ENCODE results near the gene SARDH.

The SARDH gene

GRCh38 chr9:133708246-133709014 lies 29.7 kb downstream of the SARDH start:
- DNase-seq (ENCODE audit: low read depth): no peak
- no peak overlapping the region for H3K4me3 ChIP-seq (ENCODE audit: low read depth, low read length)

GRCh38 chr9:133707763-133708245 lies 30.3 kb downstream of the SARDH start:
- H3K4me3 ChIP-seq (ENCODE audit: low read depth, low read length): no peak overlapping the region
- DNase-seq (ENCODE audit: low read depth): no peak

DNA sequence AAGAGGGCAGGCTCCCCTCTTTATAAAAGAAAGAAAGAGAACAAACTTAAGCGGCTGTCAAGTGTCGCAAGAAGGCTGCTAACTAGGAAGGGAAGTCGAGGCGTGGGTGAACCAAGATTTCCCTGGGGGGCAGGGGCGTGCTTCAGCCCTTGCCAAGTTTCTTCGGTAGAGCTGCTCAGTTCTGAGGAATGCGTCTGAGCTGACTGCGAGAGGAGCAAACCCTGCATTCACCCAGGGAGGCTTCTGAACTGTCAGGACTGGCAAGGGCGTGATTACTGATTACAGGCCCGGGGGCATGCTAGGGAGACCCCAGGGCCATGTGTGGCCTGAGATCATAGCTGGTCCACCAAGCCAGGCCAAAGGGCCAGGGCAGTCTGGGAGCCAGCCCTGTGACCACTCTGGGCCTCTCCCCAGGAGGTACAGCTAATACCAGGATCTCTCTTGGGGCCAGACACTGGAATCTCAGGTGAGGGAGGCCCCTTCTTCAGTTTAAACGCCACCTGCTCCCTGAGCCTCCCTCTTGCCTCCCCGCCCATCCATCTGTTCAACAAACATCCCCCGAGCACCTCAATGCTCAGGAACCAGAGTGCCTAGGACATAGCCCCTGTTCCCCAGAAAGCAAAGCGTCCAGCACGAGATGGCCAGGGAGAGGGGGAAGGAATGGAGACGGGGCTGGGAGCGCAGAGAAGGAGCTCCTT lies 30.9 kb downstream of the SARDH start:
- no peak overlapping the region for H3K4me3 ChIP-seq (ENCODE audit: low read depth, low read length)
- DNase-seq (ENCODE audit: low read depth): peak; percentile 82

- no peak for DNase-seq (ENCODE audit: low read depth)
- H3K4me3 ChIP-seq (ENCODE audit: low read depth, low read length): no peak overlapping the region
Observed at GRCh38 chr9:133706307-133707050, 31.7 kb downstream of the SARDH start.

DNA sequence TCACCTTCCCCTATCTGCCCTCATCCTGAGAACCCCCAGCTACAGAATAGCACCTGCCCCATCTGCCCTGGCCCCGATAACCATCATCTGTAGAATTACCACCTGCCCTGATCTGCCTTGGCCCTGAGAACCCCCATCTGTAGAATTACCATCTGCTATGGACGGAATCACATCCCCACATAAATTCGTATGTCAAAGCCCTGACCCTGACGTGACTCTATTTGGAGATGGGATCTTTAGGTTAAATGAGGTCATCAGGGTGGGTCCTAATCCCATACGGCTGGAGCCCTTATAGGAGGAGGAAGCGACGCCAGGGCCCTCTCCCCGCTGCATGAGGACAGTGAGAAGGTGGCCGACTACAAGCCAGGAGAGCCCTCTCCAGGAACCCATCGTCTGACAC lies 32.6 kb downstream of the SARDH start:
- H3K4me3 ChIP-seq (ENCODE audit: low read depth, low read length): no peak overlapping the region
- no peak for DNase-seq (ENCODE audit: low read depth)

DNA sequence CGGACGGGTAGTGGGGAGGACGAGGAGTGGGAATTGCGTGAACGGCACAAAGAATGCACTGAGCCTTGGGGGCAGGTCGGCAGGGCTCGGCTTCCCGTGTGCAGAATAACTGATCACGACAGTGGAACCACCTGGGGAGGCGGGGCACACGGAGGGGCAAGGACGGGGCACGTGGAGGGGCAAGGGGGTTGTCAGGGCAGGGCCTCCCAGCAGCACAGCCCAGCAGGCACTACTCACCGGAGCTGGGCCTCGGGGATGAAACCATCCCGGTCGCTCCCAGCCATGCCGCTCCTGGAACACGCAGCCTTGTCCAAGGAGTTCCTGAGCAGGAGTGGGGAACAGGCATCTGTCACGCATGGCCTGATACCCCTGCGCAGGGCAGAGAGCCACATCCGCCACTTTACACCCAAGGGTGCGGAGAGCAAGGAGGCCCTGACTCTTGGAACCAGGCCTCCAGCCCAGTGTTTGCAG lies 33.4 kb downstream of the SARDH start:
- DNase-seq (ENCODE audit: low read depth): no peak

DNA sequence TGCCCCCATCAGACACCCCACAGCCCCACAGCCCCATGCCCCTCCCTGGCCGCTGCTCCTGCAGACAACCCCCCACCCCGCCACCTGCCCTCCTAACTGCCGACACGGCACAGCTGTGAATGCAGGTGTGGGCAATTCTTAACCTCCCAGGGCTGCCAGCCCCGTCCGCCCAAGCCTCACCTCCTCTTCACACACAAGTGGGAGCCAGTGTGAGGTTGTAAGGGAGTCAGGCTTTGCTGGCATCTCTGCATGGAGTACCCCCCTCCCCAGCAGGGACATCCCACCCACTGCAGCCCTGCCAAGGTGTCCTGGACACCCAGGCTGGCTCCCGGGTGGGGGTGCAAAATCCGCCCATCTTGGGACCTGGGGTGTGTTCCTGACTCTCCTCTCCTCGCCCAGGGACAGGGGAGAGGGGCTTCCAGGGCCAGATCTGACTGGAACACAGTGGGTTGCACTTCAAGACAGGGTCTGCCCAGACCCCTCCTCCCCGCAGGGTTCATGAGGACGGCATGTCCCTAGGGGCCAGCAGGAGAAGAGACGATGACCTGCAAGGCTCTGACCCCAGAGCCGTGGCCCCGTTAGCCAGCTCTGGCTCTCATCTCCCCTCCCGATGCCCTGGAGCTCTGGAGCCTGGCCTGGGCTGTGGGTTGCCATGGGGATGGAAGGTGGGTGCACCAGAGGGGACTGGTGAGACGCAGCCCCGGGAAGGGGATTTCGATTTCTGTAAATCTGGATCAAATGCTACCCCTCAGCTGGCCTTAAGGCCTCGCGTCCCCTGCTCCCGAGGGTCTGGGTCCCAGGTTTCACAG lies 34.4 kb downstream of the SARDH start:
- no peak overlapping the region for H3K4me3 ChIP-seq (ENCODE audit: low read depth, low read length)
- no peak for DNase-seq (ENCODE audit: low read depth)

More for the DNA sequence above, 33.4 kb downstream of the SARDH start:
- no peak overlapping the region for H3K4me3 ChIP-seq (ENCODE audit: low read depth, low read length)

DNA sequence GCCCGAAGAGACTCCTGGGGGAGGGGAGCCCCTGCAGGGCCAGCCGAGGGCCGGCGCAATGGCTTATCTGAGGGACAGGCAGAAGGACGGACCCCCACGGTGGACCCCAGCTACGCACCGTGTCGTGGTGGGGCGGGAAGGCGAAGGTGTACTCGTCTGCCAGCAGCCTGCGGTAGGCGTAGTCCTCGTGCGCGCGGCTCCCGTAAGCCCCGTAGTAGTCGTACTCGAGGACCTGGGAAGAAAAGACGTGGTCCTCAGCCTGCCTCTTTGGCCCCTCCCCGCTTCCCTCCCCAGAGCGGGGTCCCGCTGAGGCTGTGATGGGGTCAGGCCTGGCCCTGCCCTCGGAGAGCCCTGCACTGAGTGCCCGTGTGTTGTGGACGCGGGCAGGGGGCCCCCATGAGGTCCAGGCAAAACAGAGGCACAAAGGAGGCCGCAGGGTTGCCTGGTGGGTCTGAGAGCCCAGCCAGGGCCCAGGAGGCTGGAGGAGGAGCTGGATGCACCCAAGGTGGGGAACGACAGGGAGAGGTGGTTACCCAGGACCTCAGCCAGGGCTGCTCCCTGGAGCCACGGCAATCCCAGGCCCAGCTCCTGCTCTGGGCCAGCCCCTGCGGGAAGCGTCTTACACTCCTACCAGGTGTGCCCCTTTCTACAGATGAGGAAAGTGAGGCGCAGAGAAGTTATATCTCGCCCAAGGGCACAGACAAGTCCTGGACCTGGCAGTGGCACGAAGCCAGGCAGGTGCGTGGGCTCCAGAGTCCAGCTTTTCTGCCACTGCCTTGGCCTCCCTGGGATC lies 35.2 kb downstream of the SARDH start:
- DNase-seq (ENCODE audit: low read depth): no peak
- H3K4me3 ChIP-seq (ENCODE audit: low read depth, low read length): peak overlapping the region; percentile 13

DNA sequence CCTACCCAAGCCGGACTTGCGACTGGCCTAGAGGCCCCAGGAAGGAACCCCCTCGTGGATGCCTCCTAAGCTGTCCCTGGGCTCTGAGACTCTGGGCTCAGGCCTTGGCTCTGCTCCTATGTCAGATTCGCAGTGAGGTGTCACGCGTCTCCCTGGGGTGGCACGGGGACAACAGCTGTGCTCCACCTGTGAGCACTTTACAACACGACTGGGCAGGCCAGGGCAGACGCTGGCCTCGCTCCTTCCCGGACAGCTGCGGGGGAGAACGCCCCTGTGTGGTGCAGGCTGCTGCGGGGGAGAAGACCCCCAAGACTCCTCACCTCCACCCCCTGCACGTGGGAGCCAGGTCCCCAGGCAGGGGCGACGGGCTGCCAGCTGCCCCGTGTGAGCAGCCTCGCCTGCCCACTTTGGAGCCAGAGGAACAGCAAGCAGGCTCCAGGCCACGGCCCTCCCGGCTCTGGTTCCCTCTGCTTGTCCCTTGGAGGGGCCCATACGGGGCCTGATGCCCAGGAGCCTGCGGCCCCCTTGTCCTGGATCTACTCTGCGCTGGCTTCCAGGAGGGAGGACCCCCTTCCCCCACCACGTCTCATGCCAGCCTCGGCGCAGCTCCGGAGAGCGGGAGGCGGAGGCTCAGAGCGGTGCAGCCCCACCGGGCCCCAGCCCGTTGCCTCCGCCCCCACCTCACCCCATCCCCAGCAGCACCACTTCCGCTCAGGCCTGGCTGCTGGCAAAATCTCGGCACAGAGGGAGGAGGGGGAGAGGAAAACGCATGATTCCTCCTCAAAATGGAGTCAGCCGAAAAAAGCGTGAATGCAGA lies 36.0 kb downstream of the SARDH start:
- no peak for DNase-seq (ENCODE audit: low read depth)

DNA sequence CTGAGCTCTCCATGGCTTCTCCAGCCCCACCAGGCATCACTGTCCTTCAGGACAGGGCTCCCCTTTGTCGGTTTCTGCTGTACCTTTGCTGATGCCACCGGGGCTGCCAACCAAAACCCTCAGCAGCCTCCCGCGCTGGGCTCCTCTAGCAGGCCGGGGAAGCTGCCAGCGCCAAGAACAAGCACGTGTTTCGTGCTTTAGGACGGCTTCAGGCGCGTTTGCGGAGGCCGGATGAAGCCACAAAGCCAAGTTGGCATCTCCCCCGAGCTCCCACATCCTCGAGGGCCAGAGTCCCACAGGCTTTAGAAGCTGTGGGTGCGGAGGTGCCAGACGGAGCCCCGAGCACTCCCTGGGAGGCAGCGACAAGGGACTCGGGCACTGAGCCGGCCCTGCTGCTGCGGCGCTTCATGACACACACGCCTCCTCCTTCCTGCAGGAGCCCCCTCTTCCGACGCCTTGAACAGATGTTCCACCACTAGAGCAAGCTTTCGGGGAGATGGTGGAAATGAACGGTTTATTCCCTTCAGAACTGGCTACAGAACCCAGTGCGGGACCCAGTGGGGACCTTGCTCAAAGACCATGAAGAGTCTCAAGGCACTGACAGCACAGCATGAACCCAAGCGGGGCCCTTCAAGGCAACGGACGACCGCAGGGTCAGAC lies 36.7 kb downstream of the SARDH start:
- DNase-seq (ENCODE audit: low read depth): no peak
- H3K4me3 ChIP-seq (ENCODE audit: low read depth, low read length): no peak overlapping the region

More for the DNA sequence above, 36.0 kb downstream of the SARDH start:
- H3K4me3 ChIP-seq (ENCODE audit: low read depth, low read length): peak overlapping the region; percentile 13

- DNase-seq (ENCODE audit: low read depth): no peak
- H3K4me3 ChIP-seq (ENCODE audit: low read depth, low read length): no peak overlapping the region
Observed at GRCh38 chr9:133700819-133701320, 37.3 kb downstream of the SARDH start.

GRCh38 chr9:133699546-133699945 lies 38.6 kb downstream of the SARDH start:
- no peak overlapping the region for H3K4me3 ChIP-seq (ENCODE audit: low read depth, low read length)
- DNase-seq (ENCODE audit: low read depth): no peak

DNA sequence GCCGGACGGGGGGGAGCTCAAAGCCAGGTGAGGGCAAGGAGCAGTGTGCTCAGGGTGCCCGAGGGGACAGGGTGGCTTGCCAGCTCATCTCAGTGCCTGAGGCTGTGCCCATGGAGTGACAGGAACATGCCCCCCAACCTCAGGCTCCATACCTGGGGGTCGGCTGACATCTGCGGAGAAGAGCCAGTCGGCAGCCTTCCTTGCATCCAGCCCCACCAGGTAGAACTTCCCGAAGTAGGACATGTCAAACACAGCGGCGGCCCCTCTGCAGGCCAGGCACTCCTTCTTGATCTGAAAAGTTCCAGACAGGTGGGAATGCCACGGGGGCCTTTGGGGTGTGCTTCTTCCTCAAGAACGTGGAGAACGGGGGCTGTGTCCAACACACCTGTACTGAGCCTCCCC lies 42.1 kb downstream of the SARDH start:
- no peak for DNase-seq (ENCODE audit: low read depth)
- no peak overlapping the region for H3K4me3 ChIP-seq (ENCODE audit: low read depth, low read length)

DNA sequence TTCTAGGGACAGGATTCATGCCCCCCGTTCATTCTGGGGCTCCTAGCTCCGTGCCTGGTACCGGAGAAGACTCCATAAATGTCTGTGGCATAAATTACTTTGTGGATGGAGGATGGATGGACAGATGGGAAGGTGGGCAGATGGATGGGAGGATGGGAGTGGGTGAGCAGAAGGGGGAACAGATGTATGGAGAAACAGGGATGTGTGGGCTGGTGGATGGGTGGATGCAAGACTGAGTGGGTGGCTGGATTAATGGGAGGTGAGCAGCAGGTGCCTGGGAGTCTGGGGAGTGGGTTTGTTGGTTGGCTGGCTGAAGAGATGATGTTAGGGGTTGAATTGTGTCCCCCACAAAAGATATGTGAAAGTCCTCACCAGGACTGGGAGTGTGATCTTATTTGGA lies 43.5 kb downstream of the SARDH start:
- no peak overlapping the region for H3K4me3 ChIP-seq (ENCODE audit: low read depth, low read length)
- DNase-seq (ENCODE audit: low read depth): no peak

- DNase-seq (ENCODE audit: low read depth): no peak
- no peak overlapping the region for H3K4me3 ChIP-seq (ENCODE audit: low read depth, low read length)
Observed at GRCh38 chr9:133693703-133694529, 44.2 kb downstream of the SARDH start.

DNA sequence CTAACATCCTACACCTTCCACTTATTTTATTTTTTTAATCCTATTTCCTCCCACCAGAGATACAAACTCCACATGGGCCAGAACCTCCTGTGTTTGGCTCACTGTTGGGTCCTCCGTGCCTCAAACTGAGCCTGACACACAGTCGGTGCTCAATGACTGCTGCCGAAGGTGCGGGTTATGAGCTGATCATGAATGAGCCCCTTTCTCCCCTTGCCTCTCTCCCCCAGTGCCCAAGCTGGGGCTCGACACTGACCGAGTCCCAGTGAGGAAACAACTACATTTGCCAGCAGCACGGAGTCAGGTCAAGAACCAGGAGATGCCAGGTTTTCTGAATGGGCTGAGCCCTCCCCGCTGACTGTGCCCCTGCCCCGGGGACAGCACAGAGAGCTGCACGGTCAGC lies 45.0 kb downstream of the SARDH start:
- DNase-seq (ENCODE audit: low read depth): no peak
- H3K4me3 ChIP-seq (ENCODE audit: low read depth, low read length): no peak overlapping the region
